Nephron (organoid): Measurements from ENCODE around the gene BTD.
A peak's percentile ranks its signal among the peaks of the same experiment; 100 is the strongest.

Experiments
- H3K27ac Mint-ChIP-seq, 3 experiments: 2 replicates each; pipeline ENCODE4 v1.8.0; 2020; ENCODE audit warnings: mixed read lengths in 3 of 3, mild to moderate bottlenecking in 2 of 3, moderate library complexity in 1 of 3
- H3K27me3 Mint-ChIP-seq: 2 replicates; pipeline ENCODE4 v1.8.0; 2021; ENCODE audit warnings: low read depth, mild to moderate bottlenecking, moderate library complexity, mixed read lengths
- H3K36me3 Mint-ChIP-seq: 2 replicates; pipeline ENCODE4 v1.8.0; 2020; ENCODE audit warnings: low read depth, mixed read lengths
- H3K4me1 Mint-ChIP-seq: 2 replicates; pipeline ENCODE4 v1.8.0; 2020; ENCODE audit warnings: mixed read lengths
- H3K4me3 Mint-ChIP-seq, 3 experiments: 2 replicates each; pipeline ENCODE4 v1.8.0; 2020; ENCODE audit warnings: mild to moderate bottlenecking in 3 of 3, mixed read lengths in 3 of 3, moderate library complexity in 2 of 3
- H3K9me3 Mint-ChIP-seq: 2 replicates; pipeline ENCODE4 v1.8.0; 2020; ENCODE audit warnings: mixed read lengths
- TF ChIP-seq, protein P1 (sequence below), 3 experiments: fragments of 200-600 bp; sonication (generic); IDR thresholded peaks; one replicate each; pipeline ENCODE4 v1.5.0; 2021; ENCODE audit warnings: antibody characterized with exemption in 3 of 3; ENCODE audit not compliant: unreplicated experiment in 3 of 3

BTD gene

DNA sequence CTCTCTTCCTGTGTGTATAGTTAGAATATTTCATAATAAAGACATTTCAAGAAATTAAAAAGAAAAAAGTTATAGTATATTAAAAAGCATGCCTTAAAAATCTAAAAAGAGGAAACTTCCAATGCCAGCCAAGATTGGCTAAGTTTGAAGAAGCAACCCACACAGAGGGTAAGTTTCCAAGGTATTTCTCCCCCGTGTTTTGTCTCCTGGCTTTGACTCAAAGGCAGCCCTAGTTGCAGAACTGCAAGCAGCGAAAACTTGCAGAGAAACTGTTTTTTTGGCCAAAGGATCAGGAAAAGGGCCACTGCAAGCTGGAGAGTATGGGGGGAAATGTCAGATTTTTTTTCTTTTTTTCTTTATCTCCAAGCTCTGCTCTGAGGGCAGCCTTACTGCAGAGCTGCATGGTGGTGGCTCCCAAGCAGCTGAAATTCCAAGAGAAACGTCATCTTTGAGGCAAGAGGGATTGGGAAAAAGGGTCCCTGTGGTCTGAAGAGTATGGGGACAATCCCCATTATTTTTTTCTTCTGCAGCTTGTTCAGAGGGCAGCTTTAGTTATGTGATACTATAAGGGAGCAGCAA is 23.2 kb upstream of the BTD start:
- no peak overlapping the region for H3K4me3 Mint-ChIP-seq
- no peaks in the 10 kb centered on the region for H3K9me3 Mint-ChIP-seq
- H3K4me1 Mint-ChIP-seq, result no peaks in the 10 kb centered on the region
- H3K27ac Mint-ChIP-seq, result peak overlapping the region in 1 of 3 experiments; percentile 63
- H3K36me3 Mint-ChIP-seq, result peaks cover 34% of the 10 kb centered on the region
- TF ChIP-seq, protein P1, sequence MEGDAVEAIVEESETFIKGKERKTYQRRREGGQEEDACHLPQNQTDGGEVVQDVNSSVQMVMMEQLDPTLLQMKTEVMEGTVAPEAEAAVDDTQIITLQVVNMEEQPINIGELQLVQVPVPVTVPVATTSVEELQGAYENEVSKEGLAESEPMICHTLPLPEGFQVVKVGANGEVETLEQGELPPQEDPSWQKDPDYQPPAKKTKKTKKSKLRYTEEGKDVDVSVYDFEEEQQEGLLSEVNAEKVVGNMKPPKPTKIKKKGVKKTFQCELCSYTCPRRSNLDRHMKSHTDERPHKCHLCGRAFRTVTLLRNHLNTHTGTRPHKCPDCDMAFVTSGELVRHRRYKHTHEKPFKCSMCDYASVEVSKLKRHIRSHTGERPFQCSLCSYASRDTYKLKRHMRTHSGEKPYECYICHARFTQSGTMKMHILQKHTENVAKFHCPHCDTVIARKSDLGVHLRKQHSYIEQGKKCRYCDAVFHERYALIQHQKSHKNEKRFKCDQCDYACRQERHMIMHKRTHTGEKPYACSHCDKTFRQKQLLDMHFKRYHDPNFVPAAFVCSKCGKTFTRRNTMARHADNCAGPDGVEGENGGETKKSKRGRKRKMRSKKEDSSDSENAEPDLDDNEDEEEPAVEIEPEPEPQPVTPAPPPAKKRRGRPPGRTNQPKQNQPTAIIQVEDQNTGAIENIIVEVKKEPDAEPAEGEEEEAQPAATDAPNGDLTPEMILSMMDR (IDR thresholded peaks at IDR 0.05; ENCODE audit: unreplicated experiment in 3 of 3), result no peak
- H3K27me3 Mint-ChIP-seq, result no peaks in the 10 kb centered on the region

DNA sequence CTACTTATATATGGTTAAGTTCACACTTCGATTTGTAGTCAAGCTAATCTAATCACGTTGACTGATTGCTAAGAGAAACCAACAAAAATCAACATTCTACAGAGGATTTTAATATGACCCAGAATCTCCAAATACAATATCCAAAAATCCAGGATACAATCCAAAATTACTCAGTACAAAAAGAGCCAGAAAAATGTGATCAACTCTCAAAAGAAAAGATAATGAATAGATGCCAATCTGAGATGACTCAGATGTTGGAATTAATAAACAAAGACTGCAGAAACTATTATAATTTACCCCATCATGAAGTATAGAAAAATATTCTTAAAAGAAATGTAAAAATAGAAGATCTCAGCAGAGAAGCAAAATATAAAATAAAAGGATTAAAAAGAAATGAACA is 22.5 kb upstream of the BTD start:
- peaks cover 31% of the 10 kb centered on the region for H3K36me3 Mint-ChIP-seq
- H3K4me1 Mint-ChIP-seq, result no peaks in the 10 kb centered on the region
- TF ChIP-seq, protein P1 (IDR thresholded peaks at IDR 0.05; ENCODE audit: unreplicated experiment in 3 of 3), result no peak
- H3K9me3 Mint-ChIP-seq, result no peaks in the 10 kb centered on the region
- H3K27ac Mint-ChIP-seq, result peak overlapping the region in 1 of 3 experiments; percentile 63
- no peak overlapping the region for H3K4me3 Mint-ChIP-seq
- no peaks in the 10 kb centered on the region for H3K27me3 Mint-ChIP-seq

DNA sequence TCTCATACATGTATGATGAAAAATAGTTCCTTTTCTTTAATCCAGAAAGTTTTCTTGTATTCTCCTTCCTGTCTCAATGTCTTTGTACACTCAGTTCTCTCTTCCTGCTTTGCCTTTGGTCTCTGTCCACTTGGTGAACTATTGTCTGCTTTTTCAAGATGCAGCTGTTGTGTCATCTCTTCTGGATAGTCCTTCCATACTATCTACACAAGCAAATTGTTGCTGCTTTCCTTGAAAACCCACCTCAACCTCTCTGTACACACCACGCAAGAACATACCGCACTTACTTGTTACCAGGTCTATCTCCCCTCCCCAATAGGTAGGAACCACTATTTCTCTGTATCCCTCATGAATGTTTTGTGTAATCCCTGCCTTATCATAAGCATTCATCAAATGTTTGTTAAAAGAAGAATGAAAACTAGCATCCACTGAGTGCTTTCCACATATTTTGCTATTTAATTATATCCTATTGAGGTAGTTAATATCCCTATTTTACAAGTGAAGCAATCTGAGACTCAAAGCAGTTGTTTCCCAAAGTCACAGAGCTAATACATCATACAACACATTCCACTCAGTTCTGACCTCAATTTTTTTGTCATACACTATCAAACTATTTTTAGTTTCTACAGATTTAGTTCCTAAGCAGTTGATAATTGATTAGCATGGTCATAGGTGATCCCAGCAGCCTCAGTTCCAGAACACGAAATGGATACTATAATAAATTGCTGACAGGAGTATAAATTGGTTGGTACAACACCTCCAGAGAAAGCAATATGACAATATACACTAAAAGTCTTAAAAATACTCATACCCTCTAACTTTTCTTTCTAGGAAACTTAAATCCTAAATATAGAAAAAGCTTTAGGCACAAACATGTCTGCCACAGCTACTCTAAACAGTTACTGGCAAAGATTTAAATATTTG is 19.8 kb upstream of the BTD start:
- H3K27me3 Mint-ChIP-seq, result no peaks in the 10 kb centered on the region
- no peaks in the 10 kb centered on the region for H3K4me1 Mint-ChIP-seq
- no peak overlapping the region for H3K27ac Mint-ChIP-seq
- H3K4me3 Mint-ChIP-seq, result no peak overlapping the region
- peaks cover 48% of the 10 kb centered on the region for H3K36me3 Mint-ChIP-seq
- TF ChIP-seq, protein P1 (IDR thresholded peaks at IDR 0.05; ENCODE audit: unreplicated experiment in 3 of 3), result no peak
- no peaks in the 10 kb centered on the region for H3K9me3 Mint-ChIP-seq

DNA sequence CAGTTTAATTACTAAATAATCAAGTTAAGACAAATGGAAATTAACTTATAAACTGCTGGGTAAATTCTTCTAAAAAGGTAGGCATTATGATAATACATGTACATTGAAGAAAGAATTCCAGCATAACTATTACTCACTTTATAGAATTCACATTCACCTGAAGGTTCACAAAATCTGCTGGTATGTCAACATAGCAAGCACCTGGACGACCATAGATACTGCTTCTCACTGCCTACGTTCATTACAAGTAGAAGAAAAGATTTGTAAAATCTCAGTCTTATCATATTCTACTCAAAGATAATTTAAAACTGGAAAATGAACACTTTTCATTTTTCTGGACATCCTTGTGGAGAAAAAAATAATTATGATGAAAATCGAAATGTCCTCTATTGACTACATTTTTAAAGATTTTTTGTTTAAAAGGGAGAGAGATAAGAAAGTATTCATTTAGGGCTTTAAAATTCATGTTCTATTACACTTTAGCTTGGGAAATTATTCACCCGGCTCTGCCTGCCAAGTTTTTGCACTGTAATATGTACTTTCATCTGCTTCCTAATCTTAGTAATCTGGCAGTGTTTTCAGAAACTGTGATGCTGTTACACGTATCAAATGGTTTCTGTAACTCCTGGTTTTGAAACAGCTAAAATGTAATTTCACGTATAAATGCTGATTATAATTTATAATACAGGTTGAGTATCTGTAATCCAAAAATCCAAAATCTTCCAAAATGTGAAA is 16.3 kb upstream of the BTD start:
- Mint-ChIP-seq H3K4me3 (no peak overlapping the region), H3K9me3 (no peaks in the 10 kb centered on the region), H3K36me3 (peaks cover 44% of the 10 kb centered on the region), H3K27me3 (no peaks in the 10 kb centered on the region), H3K27ac (no peak overlapping the region), H3K4me1 (no peaks in the 10 kb centered on the region)
- TF ChIP-seq, protein P1 (IDR thresholded peaks at IDR 0.05; ENCODE audit: unreplicated experiment in 3 of 3), result no peak

DNA sequence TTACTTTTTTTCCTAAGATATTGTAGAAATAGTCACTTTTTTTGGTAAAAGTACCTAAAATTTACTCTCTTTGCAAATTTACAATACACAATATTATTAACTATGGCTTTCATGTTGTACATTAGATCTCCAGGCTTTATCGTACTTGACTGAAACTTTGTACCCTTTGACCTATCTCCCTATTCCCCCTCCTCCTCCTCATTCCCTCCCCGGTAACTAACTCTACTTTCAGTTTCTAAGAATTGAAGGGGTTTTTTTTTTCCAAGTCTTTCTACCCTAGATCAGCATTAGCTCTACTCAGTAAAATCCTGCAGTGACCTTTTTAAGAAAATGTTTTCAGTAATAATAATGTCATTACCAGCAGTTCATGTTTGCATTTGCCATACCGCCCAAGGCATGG is 10.3 kb upstream of the BTD start:
- peak overlapping the region in 2 of 3 experiments; percentile 25 to 66 for H3K27ac Mint-ChIP-seq
- H3K36me3 Mint-ChIP-seq, result peaks cover 27% of the 10 kb centered on the region
- no peaks in the 10 kb centered on the region for H3K27me3 Mint-ChIP-seq
- no peaks in the 10 kb centered on the region for H3K4me1 Mint-ChIP-seq
- TF ChIP-seq, protein P1 (IDR thresholded peaks at IDR 0.05; ENCODE audit: unreplicated experiment in 3 of 3), result no peak
- H3K4me3 Mint-ChIP-seq, result peak overlapping the region in 1 of 3 experiments; percentile 2
- H3K9me3 Mint-ChIP-seq, result no peaks in the 10 kb centered on the region
